ES-I3 (cell line): ENCODE data around the gene SLC7A14.

ENCODE experiments used
- H3K36me3 ChIP-seq: 2 replicates; pipeline ENCODE4 v1.6.1; 2013; ENCODE audit warnings: mild to moderate bottlenecking, low read length, control low read depth, moderate library complexity; ENCODE audit not compliant: insufficient read depth
- H3K4me1 ChIP-seq: 2 replicates; pipeline ENCODE4 v1.6.1; 2013; ENCODE audit warnings: mild to moderate bottlenecking, control low read depth, low read length; ENCODE audit not compliant: insufficient read depth
- H3K9ac ChIP-seq: 2 replicates; pipeline ENCODE4 v1.6.1; 2013; ENCODE audit warnings: low read depth, mild to moderate bottlenecking, low read length, moderate library complexity
- H3K9me3 ChIP-seq: 2 replicates; pipeline ENCODE4 v1.6.1; 2013; ENCODE audit warnings: mild to moderate bottlenecking, low read length, moderate library complexity; ENCODE audit not compliant: control insufficient read depth, insufficient read depth

SLC7A14 gene

DNA sequence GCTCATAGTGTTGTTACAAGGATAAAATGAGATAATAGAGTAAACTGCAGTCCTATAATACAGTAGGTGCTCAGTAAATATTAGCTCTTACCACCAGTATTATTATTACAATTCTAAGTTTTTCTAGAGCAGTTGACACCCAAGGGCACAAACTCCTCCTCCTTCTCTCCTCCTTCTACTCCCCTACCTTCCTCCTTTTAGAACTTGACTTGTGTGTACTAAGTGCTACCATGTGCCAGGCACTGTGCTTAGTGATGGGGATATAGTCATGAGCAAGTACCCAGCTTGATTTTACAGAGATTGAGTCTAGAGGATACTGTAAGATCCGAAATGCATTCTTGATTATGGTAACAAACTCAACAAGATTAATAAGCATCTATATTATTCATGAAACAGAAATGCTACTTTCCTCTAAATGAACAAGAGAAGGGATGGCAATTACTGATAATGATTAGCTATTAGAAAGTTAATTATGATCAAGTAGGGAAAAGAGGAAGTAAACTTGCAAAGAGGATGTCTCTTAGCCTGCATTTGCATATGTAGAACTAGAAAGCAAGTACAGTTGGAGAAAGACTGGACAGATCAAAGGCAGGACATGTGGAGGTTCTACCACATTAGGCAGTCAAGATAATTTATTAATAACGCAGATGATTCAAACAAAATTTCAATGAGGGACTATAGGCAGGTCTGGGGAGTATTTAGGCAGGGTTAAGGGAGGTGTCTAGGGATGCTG is 94.9 kb downstream of the SLC7A14 start:
- Histone ChIP-seq H3K4me1 (peaks cover 16% of the 10 kb centered on the region), H3K9me3 (no peaks in the 10 kb centered on the region)

DNA sequence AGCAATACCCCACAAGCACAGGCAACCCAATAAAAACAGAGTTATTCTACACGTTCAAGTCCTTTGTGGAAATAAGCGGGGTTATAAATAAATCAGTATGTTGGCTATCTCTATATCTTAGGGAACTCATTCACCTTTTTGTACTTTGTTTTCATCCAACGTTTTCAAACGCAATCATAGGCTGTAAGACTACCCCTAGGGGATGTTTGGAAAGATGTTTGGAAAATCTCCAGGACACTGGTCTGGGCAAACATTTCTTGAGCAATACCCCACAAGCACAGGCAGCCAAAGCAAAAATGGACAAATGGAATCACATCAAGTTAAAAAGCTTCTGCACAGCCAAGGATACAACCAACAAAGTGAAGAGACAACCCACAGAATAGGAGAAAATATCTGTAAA is 97.1 kb downstream of the SLC7A14 start:
- Histone ChIP-seq H3K4me1 (peaks cover 13% of the 10 kb centered on the region), H3K36me3 (no peaks in the 10 kb centered on the region), H3K9me3 (no peaks in the 10 kb centered on the region; the same call in 1 of the 2 replicates), H3K9ac (no peak overlapping the region)

More for the DNA sequence above, 94.9 kb downstream of the SLC7A14 start:
- Histone ChIP-seq H3K36me3 (no peaks in the 10 kb centered on the region), H3K9ac (no peak overlapping the region)

- no peak overlapping the region for H3K9ac ChIP-seq
- peaks cover 8% of the 10 kb centered on the region for H3K4me1 ChIP-seq
- H3K9me3 ChIP-seq, result no peaks in the 10 kb centered on the region; the same call in none of the 2 replicates
- H3K36me3 ChIP-seq, result no peaks in the 10 kb centered on the region
Measured at GRCh38 chr3:170487031-170487430, 98.8 kb downstream of the SLC7A14 start.

DNA sequence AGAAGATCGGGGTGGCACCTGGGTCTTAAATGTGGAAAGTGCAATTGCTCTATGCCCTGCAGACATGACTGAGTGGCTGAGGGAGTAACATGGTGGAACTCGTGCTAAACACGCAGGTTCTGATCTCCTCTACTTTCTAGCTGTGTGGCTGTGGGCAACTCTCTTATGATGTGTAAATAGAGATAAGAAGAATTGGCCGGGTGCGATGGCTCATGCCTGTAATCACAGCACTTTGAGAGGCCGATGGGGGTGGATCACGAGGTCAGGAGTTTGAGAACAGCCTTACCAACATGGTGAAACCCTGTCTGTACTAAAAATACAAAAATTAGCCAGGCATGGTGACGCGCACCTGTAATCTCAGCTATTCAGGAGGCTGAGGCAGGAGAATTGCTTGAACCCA is 99.5 kb downstream of the SLC7A14 start:
- Histone ChIP-seq H3K9ac (no peak overlapping the region), H3K36me3 (no peaks in the 10 kb centered on the region), H3K9me3 (no peaks in the 10 kb centered on the region; the same call in none of the 2 replicates), H3K4me1 (peaks cover 8% of the 10 kb centered on the region)

GRCh38 chr3:170485696-170486095 is 100.2 kb downstream of the SLC7A14 start:
- H3K9ac ChIP-seq, result no peak overlapping the region
- no peaks in the 10 kb centered on the region; the same call in none of the 2 replicates for H3K9me3 ChIP-seq
- H3K4me1 ChIP-seq, result peaks cover 8% of the 10 kb centered on the region
- no peaks in the 10 kb centered on the region for H3K36me3 ChIP-seq

DNA sequence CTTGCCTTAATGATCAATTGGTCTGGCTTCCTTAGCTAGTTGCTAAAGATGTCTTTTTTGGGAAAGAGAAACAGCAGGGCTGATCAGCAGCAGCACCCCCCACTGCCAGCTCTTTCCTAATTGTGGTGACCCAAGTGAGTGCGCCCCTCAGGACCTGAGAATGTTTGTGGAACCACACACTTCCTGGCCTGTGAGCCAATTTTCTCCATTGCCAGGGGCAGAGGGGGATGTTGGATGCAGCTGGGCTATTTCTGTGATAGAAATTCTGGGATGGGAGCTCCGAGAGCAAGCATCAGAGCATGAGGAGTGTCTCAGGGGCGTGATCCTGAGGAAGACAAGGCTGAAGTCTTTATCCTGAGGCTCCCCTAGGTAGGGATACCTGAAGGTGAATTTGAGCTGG is 100.6 kb downstream of the SLC7A14 start:
- H3K4me1 ChIP-seq, result peaks cover 8% of the 10 kb centered on the region
- no peak overlapping the region for H3K9ac ChIP-seq
- no peaks in the 10 kb centered on the region for H3K36me3 ChIP-seq
- no peaks in the 10 kb centered on the region; the same call in none of the 2 replicates for H3K9me3 ChIP-seq

DNA sequence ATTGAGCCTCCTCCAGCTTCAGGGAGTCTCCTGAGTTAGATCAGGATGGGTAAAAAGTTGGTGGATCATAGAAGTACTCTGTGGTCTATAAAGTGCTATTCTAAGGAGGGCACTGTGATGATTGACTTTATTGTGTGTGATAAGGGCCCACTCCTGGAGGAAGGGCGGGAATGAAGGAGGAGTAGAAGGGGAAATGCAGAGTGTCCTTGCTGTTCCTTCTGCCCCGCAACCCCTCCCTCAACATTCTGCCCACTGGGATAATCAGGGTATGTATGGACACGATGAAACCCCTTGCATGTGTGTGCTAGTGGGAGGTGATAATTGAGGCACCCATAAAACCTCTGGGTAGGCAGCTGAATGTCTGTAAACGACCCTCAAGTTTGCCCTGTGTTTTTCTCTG is 101.0 kb downstream of the SLC7A14 start:
- Histone ChIP-seq H3K9ac (no peak overlapping the region), H3K4me1 (peaks cover 8% of the 10 kb centered on the region), H3K36me3 (no peaks in the 10 kb centered on the region), H3K9me3 (no peaks in the 10 kb centered on the region; the same call in none of the 2 replicates)

DNA sequence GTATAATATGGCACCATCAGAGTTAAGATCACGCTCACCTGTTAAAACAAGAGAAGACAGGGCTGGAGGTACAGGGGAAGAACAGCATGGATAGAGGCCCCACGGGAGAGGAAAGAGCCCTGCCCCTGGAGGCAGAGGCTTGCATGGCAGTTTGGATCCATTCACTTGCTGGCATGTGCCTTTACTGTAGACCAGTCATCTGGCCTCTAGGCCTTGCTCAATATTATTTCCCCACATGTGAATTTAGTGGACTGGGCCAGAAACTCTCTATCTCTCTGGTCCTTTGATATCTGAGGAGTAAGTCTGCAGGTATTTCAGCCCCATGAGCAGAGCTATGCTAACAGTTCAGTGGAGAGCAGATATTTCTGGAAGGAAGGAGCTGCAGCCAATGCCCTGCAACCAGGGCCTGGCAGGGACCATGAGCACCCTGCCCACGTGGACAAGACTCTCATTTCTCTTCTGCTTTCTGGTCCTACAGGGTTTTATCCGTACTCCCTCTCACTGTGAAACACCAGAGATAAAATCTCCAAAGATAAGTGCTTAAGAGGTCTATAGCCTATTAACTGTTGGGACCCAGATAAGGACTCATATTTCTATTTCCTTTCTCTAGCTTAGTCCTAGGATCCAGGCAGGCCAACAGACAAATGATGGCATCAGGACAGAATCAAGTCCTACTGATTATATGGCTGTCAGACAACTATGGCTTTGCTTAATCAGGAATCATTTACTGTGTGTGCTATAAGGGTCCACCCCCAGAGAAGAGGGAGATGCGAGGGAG is 102.2 kb downstream of the SLC7A14 start:
- H3K9me3 ChIP-seq, result no peaks in the 10 kb centered on the region; the same call in none of the 2 replicates
- peaks cover 8% of the 10 kb centered on the region for H3K4me1 ChIP-seq

GRCh38 chr3:170482199-170482598 is 103.7 kb downstream of the SLC7A14 start:
- Histone ChIP-seq H3K36me3 (no peaks in the 10 kb centered on the region), H3K4me1 (peaks cover 4% of the 10 kb centered on the region), H3K9me3 (no peaks in the 10 kb centered on the region; the same call in none of the 2 replicates), H3K9ac (no peak overlapping the region)

More for the DNA sequence above, 102.2 kb downstream of the SLC7A14 start:
- no peak overlapping the region for H3K9ac ChIP-seq
- H3K36me3 ChIP-seq, result no peaks in the 10 kb centered on the region

DNA sequence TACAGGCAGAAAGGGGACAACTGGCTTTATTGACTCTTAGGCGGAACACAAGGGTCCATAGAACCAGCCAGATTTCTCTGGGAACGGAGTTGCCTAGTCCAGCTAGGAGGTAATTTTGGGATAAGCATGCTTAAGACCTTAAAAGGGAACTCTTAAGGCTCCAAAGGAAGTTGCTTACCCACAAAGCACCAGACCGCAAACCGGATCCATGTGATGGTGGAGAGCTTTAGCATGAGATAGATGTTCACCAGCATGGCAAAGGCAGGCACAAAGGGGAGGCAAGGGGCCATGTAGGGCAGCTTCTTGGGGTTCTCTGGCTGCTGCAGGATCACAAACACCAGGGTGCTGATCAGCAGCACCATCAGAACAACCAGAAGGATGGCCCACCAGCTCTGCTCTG is 105.8 kb downstream of the SLC7A14 start:
- Histone ChIP-seq H3K4me1 (peaks cover 9% of the 10 kb centered on the region; the same call in 1 of the 2 replicates), H3K36me3 (no peaks in the 10 kb centered on the region), H3K9me3 (no peaks in the 10 kb centered on the region; the same call in none of the 2 replicates)

GRCh38 chr3:170477395-170477794 is 108.5 kb downstream of the SLC7A14 start:
- no peak overlapping the region for H3K9ac ChIP-seq
- no peaks in the 10 kb centered on the region for H3K9me3 ChIP-seq
- H3K36me3 ChIP-seq, result no peaks in the 10 kb centered on the region
- peaks cover 15% of the 10 kb centered on the region; the same call in 1 of the 2 replicates for H3K4me1 ChIP-seq

More for the DNA sequence above, 105.8 kb downstream of the SLC7A14 start:
- H3K9ac ChIP-seq, result no peak overlapping the region

- H3K9ac ChIP-seq, result no peak overlapping the region
- no peaks in the 10 kb centered on the region for H3K36me3 ChIP-seq
- no peaks in the 10 kb centered on the region for H3K9me3 ChIP-seq
- peaks cover 15% of the 10 kb centered on the region; the same call in 1 of the 2 replicates for H3K4me1 ChIP-seq
Measured at GRCh38 chr3:170476291-170476690, 109.6 kb downstream of the SLC7A14 start.

GRCh38 chr3:170475092-170475685 is 110.7 kb downstream of the SLC7A14 start:
- Histone ChIP-seq H3K9me3 (no peaks in the 10 kb centered on the region), H3K4me1 (peaks cover 22% of the 10 kb centered on the region), H3K36me3 (no peaks in the 10 kb centered on the region), H3K9ac (no peak overlapping the region)

DNA sequence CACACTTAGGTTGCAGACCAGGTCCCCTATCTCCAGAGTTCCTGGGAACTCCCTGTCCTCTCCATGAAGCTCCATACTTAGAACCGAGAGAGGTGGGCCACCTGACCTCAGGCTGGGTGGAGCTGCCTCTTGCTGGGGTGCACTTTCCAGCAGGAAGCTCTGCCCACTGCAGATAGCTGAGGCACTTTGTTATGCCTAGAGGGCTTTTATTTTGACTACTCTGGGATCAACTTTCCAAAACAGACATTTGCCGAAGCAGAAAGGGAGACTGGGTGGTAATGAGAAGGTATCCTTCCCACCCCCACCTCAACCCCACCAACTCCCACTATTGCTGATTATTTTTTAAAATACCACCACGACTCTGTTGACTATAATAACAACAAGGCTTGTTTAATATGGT is 112.5 kb downstream of the SLC7A14 start:
- Histone ChIP-seq H3K9me3 (no peaks in the 10 kb centered on the region), H3K4me1 (peaks cover 22% of the 10 kb centered on the region), H3K36me3 (no peaks in the 10 kb centered on the region)

More for the DNA sequence above, 112.5 kb downstream of the SLC7A14 start:
- no peak overlapping the region for H3K9ac ChIP-seq
